HepG2 (cell line): Measurements from ENCODE around the gene CDC42SE1. TPM values are rescaled to one million over a fixed set of nuclear protein-coding genes. Genes with fewer than 3 reads are reported as not detected.
A peak's percentile ranks its signal among the peaks of the same experiment; 100 is the strongest.

ENCODE experiments used
- ASH2L ChIP-seq: fragments of 300-600, 200-600 bp; sonication (generic); IDR thresholded peaks from 2 replicates; pipeline ENCODE4 v1.7.0; 2017; ENCODE audit warnings: low read depth, mild to moderate bottlenecking, moderate library complexity, mixed read lengths, low read length; ENCODE audit not compliant: insufficient read length
- ETV6 ChIP-seq: sonication (generic); formaldehyde crosslinking; conservative IDR thresholded peaks from 2 replicates; pipeline ENCODE4 v1.4.0; 2020; ENCODE audit warnings: missing genetic modification reagents
- FOXM1 ChIP-seq: sonication (generic); formaldehyde crosslinking; IDR thresholded peaks from 2 replicates; pipeline ENCODE4 v1.5.0; 2020; ENCODE audit warnings: missing genetic modification reagents
- FOXP4 ChIP-seq: sonication (generic); formaldehyde crosslinking; IDR thresholded peaks from 2 replicates; pipeline ENCODE4 v1.4.0; 2020; ENCODE audit warnings: missing genetic modification reagents
- HDAC1 ChIP-seq: sonication (generic); formaldehyde crosslinking; IDR thresholded peaks from 2 replicates; pipeline ENCODE4 v1.5.1; 2020; ENCODE audit warnings: mild to moderate bottlenecking, missing genetic modification reagents
- JUND ChIP-seq: sonication (generic); formaldehyde crosslinking; IDR thresholded peaks from 2 replicates; pipeline ENCODE4 v1.8.0; 2022; ENCODE audit warnings: mild to moderate bottlenecking, missing genetic modification reagents
- KDM4B ChIP-seq: sonication (generic); formaldehyde crosslinking; IDR thresholded peaks from 2 replicates; pipeline ENCODE4 v1.4.0; 2020; ENCODE audit warnings: missing genetic modification reagents
- PTBP1 ChIP-seq: fragments of 200-400 bp; formaldehyde crosslinking; IDR thresholded peaks from 2 replicates; pipeline ENCODE4 v1.6.1; 2018; ENCODE audit warnings: low read length, low read depth; ENCODE audit not compliant: poor library complexity, severe bottlenecking
- TCF7 ChIP-seq: sonication (generic); IDR thresholded peaks from 2 replicates; pipeline ENCODE4 v1.6.1; 2016; ENCODE audit warnings: antibody characterized with exemption, low read depth
- XBP1 ChIP-seq: sonication (generic); formaldehyde crosslinking; IDR thresholded peaks from 2 replicates; pipeline ENCODE4 v1.5.0; 2020; ENCODE audit warnings: missing genetic modification reagents
- ZNF280B ChIP-seq: sonication (generic); formaldehyde crosslinking; IDR thresholded peaks from 2 replicates; pipeline ENCODE4 v1.5.0; 2020; ENCODE audit warnings: missing genetic modification reagents, mild to moderate bottlenecking, borderline replicate concordance
- ZNF33A ChIP-seq: sonication (generic); formaldehyde crosslinking; IDR thresholded peaks from 2 replicates; pipeline ENCODE4 v1.5.1; 2020; ENCODE audit warnings: missing genetic modification reagents, mild to moderate bottlenecking, moderate library complexity, borderline replicate concordance
- ZNF446 ChIP-seq: sonication (generic); formaldehyde crosslinking; IDR thresholded peaks from 2 replicates; pipeline ENCODE4 v1.5.0; 2020; ENCODE audit warnings: mild to moderate bottlenecking, missing genetic modification reagents
- ZNF460 ChIP-seq: sonication (generic); formaldehyde crosslinking; IDR thresholded peaks from 2 replicates; pipeline ENCODE4 v1.5.1; 2020; ENCODE audit warnings: missing genetic modification reagents, mild to moderate bottlenecking, borderline replicate concordance
- ZNF569 ChIP-seq: sonication (generic); formaldehyde crosslinking; IDR thresholded peaks from 2 replicates; pipeline ENCODE4 v1.5.0; 2020; ENCODE audit warnings: mild to moderate bottlenecking, missing genetic modification reagents, moderate library complexity, borderline replicate concordance
- ZNF607 ChIP-seq: sonication (generic); formaldehyde crosslinking; IDR thresholded peaks from 2 replicates; pipeline ENCODE4 v1.5.1; 2020; ENCODE audit warnings: missing genetic modification reagents, mild to moderate bottlenecking, borderline replicate concordance
- ZNF740 ChIP-seq: sonication (generic); formaldehyde crosslinking; IDR thresholded peaks from 2 replicates; pipeline ENCODE4 v1.4.0; 2020; ENCODE audit warnings: missing genetic modification reagents
- ZNF773 ChIP-seq: sonication (generic); formaldehyde crosslinking; IDR thresholded peaks from 2 replicates; pipeline ENCODE4 v1.4.0; 2020; ENCODE audit warnings: missing genetic modification reagents, borderline replicate concordance
- ZNF839 ChIP-seq: sonication (generic); formaldehyde crosslinking; IDR thresholded peaks from 2 replicates; pipeline ENCODE4 v1.4.0; 2020; ENCODE audit warnings: missing genetic modification reagents, mild to moderate bottlenecking, borderline replicate concordance
- polyA plus RNA-seq, 8 experiments: library from polyadenylated mRNA; depleted of rRNA in 3 of 8; stranded (reverse) in 7 of 8; unstranded in 1 of 8; fragments of >200 nt; fragmentation: Illumina TruSeq in 4 of 8; extraction: Trizol in 4 of 8; gene quantifications; 2 replicates each; pipeline versions ENCODE4 v1.2.1 to v1.2.3, GENCODE V29; 2011 to 2016; ENCODE audit warnings: low read depth in 4 of 8, missing spikeins in 1 of 8, mixed read lengths in 1 of 8; ENCODE audit not compliant: insufficient read depth in 1 of 8
- total RNA-seq, 5 experiments: library from RNA; depleted of rRNA; stranded (reverse); fragments of >200 nt; fragmentation: Illumina TruSeq; extraction: Trizol; gene quantifications; 2 replicates each; pipeline ENCODE4 v1.2.3, GENCODE V29; 2016; ENCODE audit warnings: low read depth in 1 of 5
- TF ChIP-seq, protein P1 (sequence below): IDR thresholded peaks from 2 replicates; pipeline ENCODE4 v1.6.1; 2016; ENCODE audit warnings: low read depth, missing genetic modification reagents, missing compliant biosample characterization
- TF ChIP-seq, protein P2 (sequence below): sonication (generic); formaldehyde crosslinking; IDR thresholded peaks from 2 replicates; pipeline ENCODE4 v1.4.0; 2020; ENCODE audit warnings: mild to moderate bottlenecking, missing genetic modification reagents

The CDC42SE1 gene
- total and polyA plus RNA-seq, 2 of the 13 experiments (the other 11 are each of a cell fraction or from before 2014, with no cell fraction given) = 17.6 to 17.9 TPM

DNA sequence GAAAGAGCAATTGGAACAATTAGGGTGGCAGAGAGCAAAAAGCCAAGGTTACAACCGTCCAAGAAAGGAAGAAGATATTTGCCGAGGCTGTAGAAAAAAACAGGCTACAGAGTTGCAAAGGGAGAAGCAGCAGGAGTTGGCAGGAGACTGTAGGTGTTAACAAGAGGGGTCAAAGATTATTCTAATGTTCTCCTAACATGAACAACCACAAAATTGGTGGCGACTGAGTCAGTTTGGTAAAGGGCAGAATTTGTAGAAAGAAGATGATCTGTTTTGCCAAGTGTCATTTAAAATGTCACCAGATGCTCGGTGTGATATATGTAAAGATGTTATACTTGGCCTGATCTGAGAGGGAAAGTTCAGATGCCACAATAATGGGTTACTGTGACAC is 51.6 kb downstream of the CDC42SE1 start (continued):
- TF ChIP-seq ZNF607 (peak; percentile 41; the same call in 1 of the 2 replicates), ZNF569 (no peak), ZNF740 (CRISPR knock-in tag) (no peak), PTBP1 (no peak), HDAC1 (CRISPR knock-in tag) (no peak; the same call in 1 of the 2 replicates), ASH2L (peak; percentile 57), XBP1 (no peak), FOXP4 (CRISPR knock-in tag) (no peak), ZNF839 (no peak), TCF7 (no peak), ZNF33A (CRISPR knock-in tag) (no peak), ETV6 (CRISPR knock-in tag) (no peak), ZNF280B (no peak), KDM4B (CRISPR knock-in tag) (no peak), FOXM1 (no peak), ZNF446 (CRISPR knock-in tag) (no peak), ZNF460 (CRISPR knock-in tag) (no peak), ZNF773 (CRISPR knock-in tag) (no peak), JUND (0 out of 2 replicates have a peak, but pooled peaks have one; percentile 43)
- TF ChIP-seq, protein P1, sequence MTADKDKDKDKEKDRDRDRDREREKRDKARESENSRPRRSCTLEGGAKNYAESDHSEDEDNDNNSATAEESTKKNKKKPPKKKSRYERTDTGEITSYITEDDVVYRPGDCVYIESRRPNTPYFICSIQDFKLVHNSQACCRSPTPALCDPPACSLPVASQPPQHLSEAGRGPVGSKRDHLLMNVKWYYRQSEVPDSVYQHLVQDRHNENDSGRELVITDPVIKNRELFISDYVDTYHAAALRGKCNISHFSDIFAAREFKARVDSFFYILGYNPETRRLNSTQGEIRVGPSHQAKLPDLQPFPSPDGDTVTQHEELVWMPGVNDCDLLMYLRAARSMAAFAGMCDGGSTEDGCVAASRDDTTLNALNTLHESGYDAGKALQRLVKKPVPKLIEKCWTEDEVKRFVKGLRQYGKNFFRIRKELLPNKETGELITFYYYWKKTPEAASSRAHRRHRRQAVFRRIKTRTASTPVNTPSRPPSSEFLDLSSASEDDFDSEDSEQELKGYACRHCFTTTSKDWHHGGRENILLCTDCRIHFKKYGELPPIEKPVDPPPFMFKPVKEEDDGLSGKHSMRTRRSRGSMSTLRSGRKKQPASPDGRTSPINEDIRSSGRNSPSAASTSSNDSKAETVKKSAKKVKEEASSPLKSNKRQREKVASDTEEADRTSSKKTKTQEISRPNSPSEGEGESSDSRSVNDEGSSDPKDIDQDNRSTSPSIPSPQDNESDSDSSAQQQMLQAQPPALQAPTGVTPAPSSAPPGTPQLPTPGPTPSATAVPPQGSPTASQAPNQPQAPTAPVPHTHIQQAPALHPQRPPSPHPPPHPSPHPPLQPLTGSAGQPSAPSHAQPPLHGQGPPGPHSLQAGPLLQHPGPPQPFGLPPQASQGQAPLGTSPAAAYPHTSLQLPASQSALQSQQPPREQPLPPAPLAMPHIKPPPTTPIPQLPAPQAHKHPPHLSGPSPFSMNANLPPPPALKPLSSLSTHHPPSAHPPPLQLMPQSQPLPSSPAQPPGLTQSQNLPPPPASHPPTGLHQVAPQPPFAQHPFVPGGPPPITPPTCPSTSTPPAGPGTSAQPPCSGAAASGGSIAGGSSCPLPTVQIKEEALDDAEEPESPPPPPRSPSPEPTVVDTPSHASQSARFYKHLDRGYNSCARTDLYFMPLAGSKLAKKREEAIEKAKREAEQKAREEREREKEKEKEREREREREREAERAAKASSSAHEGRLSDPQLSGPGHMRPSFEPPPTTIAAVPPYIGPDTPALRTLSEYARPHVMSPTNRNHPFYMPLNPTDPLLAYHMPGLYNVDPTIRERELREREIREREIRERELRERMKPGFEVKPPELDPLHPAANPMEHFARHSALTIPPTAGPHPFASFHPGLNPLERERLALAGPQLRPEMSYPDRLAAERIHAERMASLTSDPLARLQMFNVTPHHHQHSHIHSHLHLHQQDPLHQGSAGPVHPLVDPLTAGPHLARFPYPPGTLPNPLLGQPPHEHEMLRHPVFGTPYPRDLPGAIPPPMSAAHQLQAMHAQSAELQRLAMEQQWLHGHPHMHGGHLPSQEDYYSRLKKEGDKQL (CRISPR knock-in tag) = no peak
- TF ChIP-seq, protein P2, sequence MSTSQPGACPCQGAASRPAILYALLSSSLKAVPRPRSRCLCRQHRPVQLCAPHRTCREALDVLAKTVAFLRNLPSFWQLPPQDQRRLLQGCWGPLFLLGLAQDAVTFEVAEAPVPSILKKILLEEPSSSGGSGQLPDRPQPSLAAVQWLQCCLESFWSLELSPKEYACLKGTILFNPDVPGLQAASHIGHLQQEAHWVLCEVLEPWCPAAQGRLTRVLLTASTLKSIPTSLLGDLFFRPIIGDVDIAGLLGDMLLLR (CRISPR knock-in tag) = no peak
